NT2/D1 (cell line): ENCODE data around the gene DACH1.

Experiments used
- DNase-seq: peaks from one replicate; pipeline ENCODE4 v3.0.0-alpha.2; 2011; ENCODE audit warnings: low read depth, low spot score
- H3K27me3 ChIP-seq: 2 replicates; pipeline ENCODE4 v1.6.0; 2011; ENCODE audit warnings: mild to moderate bottlenecking; ENCODE audit not compliant: insufficient read length, insufficient read depth
- H3K36me3 ChIP-seq: 2 replicates; pipeline ENCODE4 v1.6.1; 2011; ENCODE audit warnings: mild to moderate bottlenecking, low read length, mixed read lengths; ENCODE audit not compliant: insufficient read depth, insufficient read length
- H3K4me1 ChIP-seq: 2 replicates; pipeline ENCODE4 v1.5.1; 2011; ENCODE audit not compliant: insufficient read depth, insufficient read length
- H3K4me3 ChIP-seq: 2 replicates; pipeline ENCODE4 v1.5.1; 2011; ENCODE audit warnings: low read depth; ENCODE audit not compliant: insufficient read length
- H3K9ac ChIP-seq: 2 replicates; pipeline ENCODE4 v1.6.0; 2011; ENCODE audit warnings: low read depth; ENCODE audit not compliant: insufficient read length
- H3K9me3 ChIP-seq: 2 replicates; pipeline ENCODE4 v1.5.1; 2011; ENCODE audit warnings: mild to moderate bottlenecking, low read length; ENCODE audit not compliant: insufficient read depth
- SUZ12 ChIP-seq: IDR thresholded peaks from 2 replicates; pipeline ENCODE4 v1.6.1; 2011; ENCODE audit not compliant: insufficient read length, insufficient read depth; ENCODE audit errors: extremely low read depth
- YY1 ChIP-seq: IDR thresholded peaks from 2 replicates; pipeline ENCODE4 v1.6.1; 2011; ENCODE audit not compliant: insufficient read length, insufficient read depth
- ZNF274 ChIP-seq: IDR thresholded peaks from 2 replicates; pipeline ENCODE4 v1.6.1; 2011; ENCODE audit warnings: mild to moderate bottlenecking, low read depth, low read length

Gene DACH1

GRCh38 chr13:71817335-71817734 is 49.7 kb downstream of the DACH1 start:
- no peak for TF ChIP-seq YY1
- TF ChIP-seq SUZ12: no peak
- no peak for TF ChIP-seq ZNF274
- Histone ChIP-seq H3K4me1 (no peaks in the 10 kb centered on the region), H3K4me3 (no peak overlapping the region), H3K27me3 (no peaks in the 10 kb centered on the region), H3K36me3 (no peaks in the 10 kb centered on the region), H3K9ac (no peak overlapping the region), H3K9me3 (no peaks in the 10 kb centered on the region)
- DNase-seq: no peak

GRCh38 chr13:71814806-71815360 is 52.1 kb downstream of the DACH1 start:
- H3K27me3 ChIP-seq: no peaks in the 10 kb centered on the region
- TF ChIP-seq YY1 (no peak), SUZ12 (no peak), ZNF274 (no peak)
- no peaks in the 10 kb centered on the region for H3K36me3 ChIP-seq
- no peaks in the 10 kb centered on the region for H3K9me3 ChIP-seq
- H3K4me1 ChIP-seq: no peaks in the 10 kb centered on the region
- no peak overlapping the region for H3K9ac ChIP-seq
- H3K4me3 ChIP-seq: no peak overlapping the region
- DNase-seq: no peak

GRCh38 chr13:71813187-71813586 is 53.8 kb downstream of the DACH1 start:
- H3K4me3 ChIP-seq: no peak overlapping the region
- H3K9ac ChIP-seq: no peak overlapping the region
- H3K27me3 ChIP-seq: no peaks in the 10 kb centered on the region
- H3K4me1 ChIP-seq: no peaks in the 10 kb centered on the region
- H3K9me3 ChIP-seq: no peaks in the 10 kb centered on the region
- TF ChIP-seq SUZ12: no peak
- TF ChIP-seq YY1: no peak
- no peak for TF ChIP-seq ZNF274
- DNase-seq: no peak
- no peaks in the 10 kb centered on the region for H3K36me3 ChIP-seq

- Histone ChIP-seq H3K36me3 (no peaks in the 10 kb centered on the region), H3K4me3 (no peak overlapping the region), H3K4me1 (no peaks in the 10 kb centered on the region), H3K9ac (no peak overlapping the region), H3K27me3 (no peaks in the 10 kb centered on the region), H3K9me3 (no peaks in the 10 kb centered on the region)
- DNase-seq: no peak
- TF ChIP-seq SUZ12 (no peak), YY1 (no peak), ZNF274 (no peak)
Measured at GRCh38 chr13:71811344-71811743, 55.7 kb downstream of the DACH1 start.

- Histone ChIP-seq H3K4me3 (no peak overlapping the region), H3K27me3 (no peaks in the 10 kb centered on the region), H3K36me3 (no peaks in the 10 kb centered on the region), H3K9me3 (no peaks in the 10 kb centered on the region), H3K9ac (no peak overlapping the region), H3K4me1 (no peaks in the 10 kb centered on the region)
- no peak for DNase-seq
- TF ChIP-seq YY1 (no peak), SUZ12 (no peak), ZNF274 (no peak)
Measured at GRCh38 chr13:71808708-71809107, 58.3 kb downstream of the DACH1 start.

GRCh38 chr13:71806886-71807285 is 60.1 kb downstream of the DACH1 start:
- DNase-seq: no peak
- Histone ChIP-seq H3K4me1 (no peaks in the 10 kb centered on the region), H3K27me3 (no peaks in the 10 kb centered on the region), H3K4me3 (no peak overlapping the region), H3K36me3 (no peaks in the 10 kb centered on the region), H3K9ac (no peak overlapping the region), H3K9me3 (no peaks in the 10 kb centered on the region)
- TF ChIP-seq SUZ12 (no peak), ZNF274 (no peak), YY1 (no peak)

- TF ChIP-seq SUZ12: no peak
- TF ChIP-seq YY1: no peak
- TF ChIP-seq ZNF274: no peak
Measured at GRCh38 chr13:71803066-71803465, 63.9 kb downstream of the DACH1 start.

GRCh38 chr13:71801781-71802180 is 65.2 kb downstream of the DACH1 start:
- Histone ChIP-seq H3K4me1 (no peaks in the 10 kb centered on the region), H3K9me3 (no peaks in the 10 kb centered on the region), H3K27me3 (no peaks in the 10 kb centered on the region), H3K36me3 (no peaks in the 10 kb centered on the region), H3K9ac (no peak overlapping the region), H3K4me3 (no peak overlapping the region)
- DNase-seq: no peak
- TF ChIP-seq YY1: no peak
- TF ChIP-seq SUZ12: no peak
- TF ChIP-seq ZNF274: no peak

More at GRCh38 chr13:71803066-71803465, 63.9 kb downstream of the DACH1 start:
- no peak for DNase-seq
- no peak overlapping the region for H3K4me3 ChIP-seq
- no peaks in the 10 kb centered on the region for H3K9me3 ChIP-seq
- H3K4me1 ChIP-seq: no peaks in the 10 kb centered on the region
- no peaks in the 10 kb centered on the region for H3K36me3 ChIP-seq
- no peak overlapping the region for H3K9ac ChIP-seq
- H3K27me3 ChIP-seq: no peaks in the 10 kb centered on the region
